ENCODE measurements around the gene SMIM44.

GRCh38 chr19:3499738-3500428, 16.6 kb upstream of the SMIM44 start:
- TF ChIP-seq POLR2AphosphoS5 (IDR thresholded peaks at IDR 0.05; ENCODE audit: insufficient read depth in 1 of 2, low read depth in 1 of 2) (no peak), CTCF (IDR thresholded peaks at IDR 0.05) (no peak), POLR2A (IDR thresholded peaks at IDR 0.05) (no peak)
